B cell (primary cell): Measurements from ENCODE around the gene ZDHHC1.

Experiments
- EZH2 ChIP-seq: IDR thresholded peaks from 2 replicates; pipeline ENCODE4 v1.6.1; 2012; ENCODE audit warnings: borderline replicate concordance, low read depth, mild to moderate bottlenecking, moderate library complexity, low read length; ENCODE audit not compliant: insufficient read depth, poor library complexity, severe bottlenecking
- TF ChIP-seq, protein P1 (sequence below): fragments of 200-600 bp; IDR thresholded peaks from one replicate; pipeline ENCODE4 v1.8.0; 2022; ENCODE audit warnings: antibody characterized with exemption, mild to moderate bottlenecking

DNA sequence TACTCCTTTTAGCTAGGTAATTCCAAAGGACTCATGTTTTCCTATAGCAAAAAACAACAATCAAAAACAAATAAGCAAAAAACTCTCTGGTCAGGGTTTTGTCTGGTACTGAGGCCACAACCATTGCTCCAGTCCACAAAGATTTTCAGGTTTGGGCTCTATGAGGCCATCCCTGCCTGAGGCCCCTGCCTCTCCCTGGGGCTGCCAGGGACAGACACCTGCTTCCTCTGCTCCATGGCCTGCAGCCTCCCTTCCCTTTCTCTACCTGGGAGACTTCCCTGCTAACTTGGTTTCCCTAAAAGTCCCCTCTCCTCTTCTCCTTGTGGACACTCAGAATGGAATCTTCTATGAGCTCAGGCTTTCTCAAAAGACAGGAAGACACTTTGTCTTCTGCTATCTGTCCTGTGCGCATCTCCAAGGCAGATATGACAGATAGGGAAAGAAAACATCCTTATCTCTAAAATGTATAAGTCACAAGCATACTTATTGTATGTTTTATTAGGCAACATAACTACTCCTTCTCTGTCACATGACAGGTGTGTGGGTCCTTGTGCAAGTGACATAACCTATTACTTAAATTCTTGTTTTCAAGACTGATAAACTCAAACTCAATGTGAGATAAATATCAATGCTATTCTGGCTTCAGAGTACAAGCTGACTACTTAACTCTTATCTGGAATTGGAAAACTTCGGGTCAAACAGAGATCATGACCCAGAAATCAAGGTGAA, 1.2 kb upstream of the ZDHHC1 start:
- TF ChIP-seq, protein P1, sequence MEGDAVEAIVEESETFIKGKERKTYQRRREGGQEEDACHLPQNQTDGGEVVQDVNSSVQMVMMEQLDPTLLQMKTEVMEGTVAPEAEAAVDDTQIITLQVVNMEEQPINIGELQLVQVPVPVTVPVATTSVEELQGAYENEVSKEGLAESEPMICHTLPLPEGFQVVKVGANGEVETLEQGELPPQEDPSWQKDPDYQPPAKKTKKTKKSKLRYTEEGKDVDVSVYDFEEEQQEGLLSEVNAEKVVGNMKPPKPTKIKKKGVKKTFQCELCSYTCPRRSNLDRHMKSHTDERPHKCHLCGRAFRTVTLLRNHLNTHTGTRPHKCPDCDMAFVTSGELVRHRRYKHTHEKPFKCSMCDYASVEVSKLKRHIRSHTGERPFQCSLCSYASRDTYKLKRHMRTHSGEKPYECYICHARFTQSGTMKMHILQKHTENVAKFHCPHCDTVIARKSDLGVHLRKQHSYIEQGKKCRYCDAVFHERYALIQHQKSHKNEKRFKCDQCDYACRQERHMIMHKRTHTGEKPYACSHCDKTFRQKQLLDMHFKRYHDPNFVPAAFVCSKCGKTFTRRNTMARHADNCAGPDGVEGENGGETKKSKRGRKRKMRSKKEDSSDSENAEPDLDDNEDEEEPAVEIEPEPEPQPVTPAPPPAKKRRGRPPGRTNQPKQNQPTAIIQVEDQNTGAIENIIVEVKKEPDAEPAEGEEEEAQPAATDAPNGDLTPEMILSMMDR: no peak
- no peak for TF ChIP-seq EZH2
